Measurements from ENCODE around the gene NT5E. TPM values are rescaled to one million over a fixed set of nuclear protein-coding genes. Genes with fewer than 3 reads are reported as not detected.
A peak's percentile ranks its signal among the peaks of the same experiment; 100 is the strongest.

The NT5E gene
- total and polyA plus RNA-seq, 2 donors (not counting 3 experiments of a cell fraction or from before 2014, with no cell fraction given): 59.3 to 115 TPM

GRCh38 chr6:85458782-85459181 is 8.9 kb downstream of the NT5E start:
- no peaks in the 10 kb centered on the region for H3K9me1 ChIP-seq (replicated peaks; ENCODE audit: control insufficient read depth, extremely low read depth, insufficient read depth, low read length)

DNA sequence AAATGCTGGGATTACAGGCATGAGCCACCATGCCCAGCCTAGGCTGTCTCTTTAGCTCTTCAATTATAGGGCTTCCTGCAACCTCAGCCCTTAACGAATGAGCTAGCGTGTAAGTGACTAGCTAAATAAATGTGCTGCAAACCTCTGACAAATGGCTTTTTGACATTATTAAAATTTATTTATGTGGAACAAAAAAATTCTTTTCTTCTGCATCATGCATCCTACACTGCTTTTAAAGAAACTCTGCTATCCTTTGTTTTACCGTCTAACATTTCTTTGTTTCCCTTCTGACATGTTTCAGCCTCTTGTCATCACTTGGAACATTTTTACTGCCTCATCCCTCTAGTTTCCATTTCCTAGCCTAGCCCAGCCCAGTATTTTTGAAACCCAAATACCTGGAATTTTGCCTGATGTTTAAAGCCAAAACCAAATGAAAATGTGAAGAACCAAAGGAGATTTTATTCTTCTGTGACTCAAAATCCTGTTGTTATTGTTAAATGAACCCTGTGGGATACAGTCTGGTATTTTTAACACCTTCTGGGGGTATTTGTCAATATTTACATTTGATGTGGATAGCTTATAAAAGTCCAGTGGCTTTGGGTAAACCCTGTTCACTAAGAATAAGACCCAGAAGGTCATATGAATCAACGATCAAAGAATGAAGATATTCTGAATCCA is 9.5 kb downstream of the NT5E start:
- TF ChIP-seq FOS (IDR thresholded peaks at IDR 0.05; ENCODE audit: borderline replicate concordance, insufficient read depth, low read length) (peak; percentile 50), CTCF (IDR thresholded peaks at IDR 0.05; ENCODE audit: extremely low read depth in 1 of 2, insufficient read depth in 1 of 2, low read depth in 1 of 2, low read length in 2 of 2) (no peak), EZH2 (IDR thresholded peaks at IDR 0.05; ENCODE audit: borderline replicate concordance, low read depth, low read length, severe bottlenecking) (no peak), MAX (IDR thresholded peaks at IDR 0.05; ENCODE audit: insufficient read depth, insufficient read length) (no peak), GATA2 (IDR thresholded peaks at IDR 0.05; ENCODE audit: insufficient read depth, insufficient read length, low read depth, low read length) (peak; percentile 14)
- peak; percentile 68 for DNase-seq (ENCODE audit: low read depth, low spot score)
- peaks cover 72% of the 10 kb centered on the region for H3K4me1 ChIP-seq (ENCODE audit: control insufficient read depth, extremely low read depth, insufficient read depth, low read length)
- CTCF ChIA-PET: interaction anchor here (0.6 to 22.7 kb wide), 11 partner anchors 8 to 98 kb away, joined by 3 to 541 read pairs (median 6); partner anchors contain the start of gene NT5E
- intact Hi-C loops (cut with micrococcal nuclease) (no loop called here), dilution Hi-C loops (cut with MboI; ENCODE audit: extremely low pct_ligation_motif_present, low sequenced_read_pairs) (loop anchor here (25.0 kb wide), 1 partner anchor 97 kb away; no protein-coding TSS in a partner anchor)
- no peak overlapping the region for H2AFZ ChIP-seq (ENCODE audit: low read depth, low read length)
- POLR2A ChIA-PET: interaction anchor here (1.0 to 1.9 kb wide), 3 partner anchors 9 to 219 kb away, joined by 3 to 7 read pairs (median 4); partner anchors contain the start of gene NT5E
- H3K4me3 ChIP-seq (replicated peaks in 1 of 3; ENCODE audit: insufficient read depth in 1 of 3, low read depth in 1 of 3, low read length in 3 of 3): no peak overlapping the region
- H3K9ac ChIP-seq (replicated peaks; ENCODE audit: extremely low read depth, insufficient read depth, low read length): peak overlapping the region; percentile 42
- H3K9me1 ChIP-seq (replicated peaks; ENCODE audit: control insufficient read depth, extremely low read depth, insufficient read depth, low read length): no peaks in the 10 kb centered on the region
- H3K79me2 ChIP-seq (ENCODE audit: control insufficient read depth, insufficient read depth, low read length): peaks cover 40% of the 10 kb centered on the region
- no peaks in the 10 kb centered on the region for H3K9me3 ChIP-seq (replicated peaks; ENCODE audit: control insufficient read depth, insufficient read depth, low read length)
- no peaks in the 10 kb centered on the region for H3K27me3 ChIP-seq (ENCODE audit: control insufficient read depth in 2 of 2, insufficient read depth in 2 of 2, low read length in 2 of 2)
- peak overlapping the region; percentile 76 for H3K4me2 ChIP-seq (ENCODE audit: insufficient read depth, low read length)
- H4K20me1 ChIP-seq (replicated peaks; ENCODE audit: control insufficient read depth, extremely low read depth, insufficient read depth, low read length): no peaks in the 10 kb centered on the region
- peak overlapping the region; percentile 100 for H3K27ac ChIP-seq (ENCODE audit: insufficient read depth, low read depth, low read length)
- peak; percentile 70 for FAIRE-seq
- no peaks in the 10 kb centered on the region for H3K36me3 ChIP-seq (ENCODE audit: control insufficient read depth in 2 of 2, extremely low read depth in 1 of 2, insufficient read depth in 2 of 2, low read length in 2 of 2)
- no TSS peak for BruUV-seq (replicated peaks)

More at GRCh38 chr6:85458782-85459181, 8.9 kb downstream of the NT5E start:
- DNase-seq (ENCODE audit: low read depth, low spot score) (peak; percentile 36), FAIRE-seq (peak; percentile 24)
- Histone ChIP-seq H3K27ac (ENCODE audit: insufficient read depth, low read depth, low read length) (peak overlapping the region; percentile 100), H3K4me2 (ENCODE audit: insufficient read depth, low read length) (peak overlapping the region; percentile 76), H2AFZ (ENCODE audit: low read depth, low read length) (no peak overlapping the region), H3K4me1 (ENCODE audit: control insufficient read depth, extremely low read depth, insufficient read depth, low read length) (peaks cover 69% of the 10 kb centered on the region), H4K20me1 (replicated peaks; ENCODE audit: control insufficient read depth, extremely low read depth, insufficient read depth, low read length) (no peaks in the 10 kb centered on the region), H3K9me3 (replicated peaks; ENCODE audit: control insufficient read depth, insufficient read depth, low read length) (no peaks in the 10 kb centered on the region), H3K36me3 (ENCODE audit: control insufficient read depth in 2 of 2, extremely low read depth in 1 of 2, insufficient read depth in 2 of 2, low read length in 2 of 2) (no peaks in the 10 kb centered on the region), H3K4me3 (replicated peaks in 1 of 3; ENCODE audit: insufficient read depth in 1 of 3, low read depth in 1 of 3, low read length in 3 of 3) (no peak overlapping the region), H3K27me3 (ENCODE audit: control insufficient read depth in 2 of 2, insufficient read depth in 2 of 2, low read length in 2 of 2) (no peaks in the 10 kb centered on the region), H3K79me2 (ENCODE audit: control insufficient read depth, insufficient read depth, low read length) (peaks cover 45% of the 10 kb centered on the region), H3K9ac (replicated peaks; ENCODE audit: extremely low read depth, insufficient read depth, low read length) (peak overlapping the region; percentile 42)
- TSS peak; percentile 10 for BruUV-seq (replicated peaks)
- dilution Hi-C loops (cut with MboI; ENCODE audit: extremely low pct_ligation_motif_present, low sequenced_read_pairs) (loop anchor here (25.0 kb wide), 1 partner anchor 96 kb away; no protein-coding TSS in a partner anchor), intact Hi-C loops (cut with micrococcal nuclease) (no loop called here)
- POLR2A ChIA-PET: interaction anchor here (1.0 to 1.9 kb wide), 2 partner anchors 9 to 220 kb away, joined by 4 to 7 read pairs; partner anchors contain the start of gene NT5E
- CTCF ChIA-PET: interaction anchor here (1.0 to 22.7 kb wide), 9 partner anchors 9 to 98 kb away, joined by 3 to 541 read pairs (median 7); partner anchors contain the start of gene NT5E
- TF ChIP-seq JUN (IDR thresholded peaks at IDR 0.05; ENCODE audit: borderline replicate concordance, insufficient read depth, insufficient read length, low read depth) (no peak), FOS (IDR thresholded peaks at IDR 0.05; ENCODE audit: borderline replicate concordance, insufficient read depth, low read length) (no peak), POLR2AphosphoS5 (IDR thresholded peaks at IDR 0.05; ENCODE audit: insufficient read depth, low read depth, low read length) (no peak), POLR2A (IDR thresholded peaks at IDR 0.05; ENCODE audit: low read depth, low read length) (no peak)
